Neural crest cell (in vitro differentiated cells): ENCODE data around the gene PAOX. TPM values are rescaled to one million over a fixed set of nuclear protein-coding genes. Genes with fewer than 3 reads are reported as not detected.
A peak's percentile ranks its signal among the peaks of the same experiment; 100 is the strongest.
"Not testable (repeated sequence)": the region's sequence is repeated elsewhere in the genome, so short reads cannot be mapped to it uniquely, and the experiment has no call there.

ENCODE experiments used
- DNase-seq: peaks from one replicate; pipeline ENCODE4 v3.0.0; 2021; ENCODE audit warnings: low read depth, mixed read lengths, low spot score
- H3K27ac Mint-ChIP-seq: one replicate; pipeline ENCODE4 v1.8.0; 2021; ENCODE audit warnings: mild to moderate bottlenecking, mixed read lengths; ENCODE audit not compliant: unreplicated experiment
- H3K27me3 Mint-ChIP-seq: 2 replicates; pipeline ENCODE4 v1.8.0; 2021; ENCODE audit warnings: low read depth, mild to moderate bottlenecking, mixed read lengths
- H3K36me3 Mint-ChIP-seq: 2 replicates; pipeline ENCODE4 v1.8.0; 2021; ENCODE audit warnings: low read depth, mild to moderate bottlenecking, mixed read lengths
- H3K4me1 Mint-ChIP-seq: 2 replicates; pipeline ENCODE4 v1.8.0; 2021; ENCODE audit warnings: mixed read lengths
- H3K4me3 Mint-ChIP-seq: one replicate; pipeline ENCODE4 v1.8.0; 2021; ENCODE audit warnings: mild to moderate bottlenecking, mixed read lengths
- H3K9me3 Mint-ChIP-seq: 2 replicates; pipeline ENCODE4 v1.8.0; 2021; ENCODE audit warnings: mixed read lengths
- CTCF ChIP-seq: fragments of 200-600 bp; sonication (generic); conservative IDR thresholded peaks from 2 replicates; pipeline ENCODE4 v1.5.0; 2021; ENCODE audit warnings: antibody characterized with exemption, mild to moderate bottlenecking
- total RNA-seq: library from RNA; stranded (reverse); gene quantifications from 2 replicates; pipeline ENCODE4 v1.2.1, GENCODE V29; 2021

PAOX gene
- total RNA-seq, 1 donor from 2014 or later = 9.7 TPM

- no peak overlapping the region for H3K4me3 Mint-ChIP-seq
- H3K27ac Mint-ChIP-seq = no peak overlapping the region
- H3K4me1 Mint-ChIP-seq = no peaks in the 10 kb centered on the region
- TF ChIP-seq CTCF = no peak
- H3K9me3 Mint-ChIP-seq = no peaks in the 10 kb centered on the region
- H3K36me3 Mint-ChIP-seq = peaks cover 19% of the 10 kb centered on the region
- DNase-seq = no peak
- H3K27me3 Mint-ChIP-seq = no peaks in the 10 kb centered on the region
Measured at GRCh38 chr10:133366130-133366478, 13.0 kb upstream of the PAOX start.

GRCh38 chr10:133366751-133367150 is 12.3 kb upstream of the PAOX start:
- no peak for DNase-seq
- Mint-ChIP-seq H3K9me3 (no peaks in the 10 kb centered on the region), H3K4me1 (no peaks in the 10 kb centered on the region), H3K4me3 (no peak overlapping the region), H3K36me3 (peaks cover 14% of the 10 kb centered on the region), H3K27ac (no peak overlapping the region), H3K27me3 (no peaks in the 10 kb centered on the region)
- TF ChIP-seq CTCF = no peak

GRCh38 chr10:133367461-133367860 is 11.6 kb upstream of the PAOX start:
- not testable (repeated sequence) for H3K9me3 Mint-ChIP-seq, H3K4me3 Mint-ChIP-seq, H3K4me1 Mint-ChIP-seq, DNase-seq, H3K27me3 Mint-ChIP-seq, H3K36me3 Mint-ChIP-seq, H3K27ac Mint-ChIP-seq

GRCh38 chr10:133368153-133368552 is 10.9 kb upstream of the PAOX start:
- Mint-ChIP-seq H3K4me1 (peaks cover 7% of the 10 kb centered on the region), H3K27ac (no peak overlapping the region), H3K9me3 (no peaks in the 10 kb centered on the region), H3K36me3 (peaks cover 9% of the 10 kb centered on the region), H3K27me3 (no peaks in the 10 kb centered on the region), H3K4me3 (no peak overlapping the region)
- TF ChIP-seq CTCF = no peak
- no peak for DNase-seq

GRCh38 chr10:133370030-133370786 is 8.9 kb upstream of the PAOX start:
- Mint-ChIP-seq H3K27ac (no peak overlapping the region), H3K9me3 (no peaks in the 10 kb centered on the region), H3K4me1 (peaks cover 21% of the 10 kb centered on the region), H3K36me3 (peaks cover 4% of the 10 kb centered on the region), H3K4me3 (peak overlapping the region; percentile 82), H3K27me3 (no peaks in the 10 kb centered on the region)
- DNase-seq = no peak
- no peak for TF ChIP-seq CTCF

GRCh38 chr10:133372507-133372906 is 6.6 kb upstream of the PAOX start:
- Mint-ChIP-seq H3K27ac (no peak overlapping the region), H3K9me3 (no peaks in the 10 kb centered on the region), H3K36me3 (peaks cover 4% of the 10 kb centered on the region), H3K4me1 (peaks cover 28% of the 10 kb centered on the region), H3K4me3 (peak overlapping the region; percentile 88), H3K27me3 (peaks cover 4% of the 10 kb centered on the region)
- no peak for DNase-seq
- no peak for TF ChIP-seq CTCF
